K562 (cell line): ENCODE measurements around the gene DNASE2B. TPM values are rescaled to one million over a fixed set of nuclear protein-coding genes. Genes with fewer than 3 reads are reported as not detected.
A peak's percentile ranks its signal among the peaks of the same experiment; 100 is the strongest.
"Not testable (repeated sequence)": the region's sequence is repeated elsewhere in the genome, so short reads cannot be mapped to it uniquely, and the experiment has no call there.

ENCODE experiments used
- ATAC-seq: fragments of 200-7000 bp; cut with Tn5 transposase; 3 replicates; pipeline ENCODE4 v1.9.1; 2020; ENCODE audit warnings: moderate library complexity
- BruUV-seq: library from RNA; stranded (reverse); fragments of 400-500 nt; replicated peaks from 2 replicates; lab custom pipeline; 2021; lab: Mats Ljungman, UMichigan
- CTCF ChIA-PET: fragments of 300-600 bp; formaldehyde crosslinking; extraction: SDS; loops from one replicate; lab custom pipeline; 2021; ENCODE audit warnings: low intra/inter-chr PET ratio; lab: Yijun Ruan, JAX
- POLR2A ChIA-PET: fragments of 300-600, 350-650 bp; sonication (Branson Sonifier 250); formaldehyde crosslinking; extraction: SDS; loops from one replicate; lab custom pipeline; 2021; ENCODE audit warnings: antibody characterized with exemption, inconsistent platforms; lab: Yijun Ruan, JAX
- DNase-seq, 4 experiments: peaks; one replicate each; pipeline versions ENCODE4 v3.0.0 to v3.0.0-alpha.2; 2011 to 2018; ENCODE audit warnings: low spot score in 3 of 4, mixed read lengths in 3 of 4; ENCODE audit errors: extremely low read depth in 1 of 4
- FAIRE-seq: peaks from 2 replicates; lab custom pipeline; 2011; peaks lifted over from hg19 to GRCh38; lab: Jason Lieb, UNC
- H2AFZ ChIP-seq: 2 replicates; pipeline ENCODE4 v1.6.0; 2011; ENCODE audit warnings: low read depth, low read length, control low read depth, inconsistent platforms
- H3K27ac ChIP-seq: fragments of 200-600 bp; 3 replicates; pipeline ENCODE4 v1.8.0; 2011; ENCODE audit warnings: low read depth, mild to moderate bottlenecking, control low read depth, inconsistent platforms, low read length, moderate library complexity, mixed read lengths; ENCODE audit errors: extremely low read depth
- H3K27me3 ChIP-seq, 2 experiments: fragments of 300-600 bp in 1 of 2; 2 replicates in 1 of 2; 3 replicates in 1 of 2; pipeline versions ENCODE4 v1.6.0 to v1.8.0; 2011; ENCODE audit warnings: inconsistent platforms in 2 of 2, low read length in 2 of 2, mild to moderate bottlenecking in 1 of 2, mixed read lengths in 1 of 2, moderate library complexity in 1 of 2; ENCODE audit not compliant: control insufficient read depth in 2 of 2, insufficient read depth in 2 of 2
- H3K36me3 ChIP-seq: fragments of 300-600 bp; 3 replicates; pipeline ENCODE4 v1.8.0; 2011; ENCODE audit warnings: mild to moderate bottlenecking, low read length, inconsistent platforms; ENCODE audit not compliant: control insufficient read depth, insufficient read depth
- H3K4me1 ChIP-seq, 2 experiments: fragments of 200-600 bp in 1 of 2; replicated peaks in 1 of 2; 2 replicates in 1 of 2; 3 replicates in 1 of 2; pipeline versions ENCODE4 v1.5.1 to v1.8.0; 2011; ENCODE audit warnings: inconsistent platforms in 2 of 2, low read length in 2 of 2, mild to moderate bottlenecking in 1 of 2, mixed read lengths in 1 of 2, moderate library complexity in 1 of 2; ENCODE audit not compliant: control insufficient read depth in 2 of 2, insufficient read depth in 2 of 2
- H3K4me2 ChIP-seq: 2 replicates; pipeline ENCODE4 v1.6.1; 2011; ENCODE audit warnings: low read length, control low read depth, inconsistent platforms, mixed read lengths; ENCODE audit not compliant: insufficient read depth
- H3K4me3 ChIP-seq: fragments of 200-600 bp; sonication (generic), shearing (Covaris generic); 2 replicates; pipeline ENCODE4 v1.5.1; 2016; ENCODE audit warnings: control low read depth, inconsistent platforms
- H3K79me2 ChIP-seq: fragments of 200-600 bp; 3 replicates; pipeline ENCODE4 v1.8.0; 2011; ENCODE audit warnings: low read length, inconsistent platforms; ENCODE audit not compliant: control insufficient read depth, insufficient read depth
- H3K9ac ChIP-seq, 2 experiments: 2 replicates each; pipeline versions ENCODE4 v1.6.0 to v1.6.1; 2011; ENCODE audit warnings: low read depth in 2 of 2, low read length in 2 of 2, control low read depth in 1 of 2, inconsistent platforms in 1 of 2, mild to moderate bottlenecking in 1 of 2, mixed read lengths in 1 of 2; ENCODE audit not compliant: insufficient read depth in 1 of 2
- H3K9me1 ChIP-seq: one replicate; pipeline ENCODE4 v1.6.0; 2011; ENCODE audit warnings: inconsistent platforms, mild to moderate bottlenecking, low read length, moderate library complexity; ENCODE audit not compliant: control insufficient read depth, insufficient read depth
- H3K9me3 ChIP-seq: replicated peaks from 2 replicates; pipeline ENCODE4 v1.5.1; 2011; ENCODE audit warnings: low read depth, low read length, inconsistent platforms; ENCODE audit not compliant: control insufficient read depth, insufficient read depth
- H4K20me1 ChIP-seq: replicated peaks from 2 replicates; pipeline ENCODE4 v1.6.1; 2011; ENCODE audit warnings: low read length, inconsistent platforms, mixed read lengths; ENCODE audit not compliant: control insufficient read depth, insufficient read depth
- ATF2 ChIP-seq: sonication (generic); formaldehyde crosslinking; IDR thresholded peaks from 2 replicates; pipeline ENCODE4 v1.8.1; 2022; ENCODE audit warnings: missing genetic modification reagents
- FOXP4 ChIP-seq: sonication (generic); formaldehyde crosslinking; IDR thresholded peaks from 2 replicates; pipeline ENCODE4 v1.8.0; 2022; ENCODE audit warnings: mild to moderate bottlenecking, missing genetic modification reagents, borderline replicate concordance
- HMG20B ChIP-seq: fragments of 250-450 bp; sonication (Bioruptor Pico); IDR thresholded peaks from 2 replicates; pipeline ENCODE4 v1.5.0; 2021; ENCODE audit warnings: mild to moderate bottlenecking
- KDM1A ChIP-seq, 2 experiments: fragments of 450-650 bp; IDR thresholded peaks; 2 replicates each; pipeline ENCODE4 v1.6.1; 2016; ENCODE audit warnings: mild to moderate bottlenecking in 2 of 2
- MLLT1 ChIP-seq, 2 experiments: fragments of 450-650 bp; IDR thresholded peaks; 2 replicates each; pipeline ENCODE4 v1.6.1; 2016
- RHOXF2B ChIP-seq: fragments of 250-450 bp; sonication (Bioruptor Pico); conservative IDR thresholded peaks from 2 replicates; pipeline ENCODE4 v1.5.1; 2021
- SRSF3 ChIP-seq: fragments of 200-400 bp; formaldehyde crosslinking; IDR thresholded peaks from 2 replicates; pipeline ENCODE4 v1.6.1; 2016; ENCODE audit warnings: mild to moderate bottlenecking, low read length, moderate library complexity; ENCODE audit not compliant: insufficient read depth
- XRCC4 ChIP-seq: IDR thresholded peaks from one replicate; pipeline ENCODE4 v1.6.1; 2011; ENCODE audit not compliant: insufficient read depth, insufficient read length; ENCODE audit errors: extremely low read depth
- ZBTB43 ChIP-seq: sonication (generic); formaldehyde crosslinking; IDR thresholded peaks from 2 replicates; pipeline ENCODE4 v1.8.0; 2023; ENCODE audit warnings: mild to moderate bottlenecking, missing genetic modification reagents
- ZNF146 ChIP-seq: IDR thresholded peaks from one replicate; pipeline ENCODE4 v1.6.1; 2018; ENCODE audit warnings: missing compliant biosample characterization; ENCODE audit not compliant: unreplicated experiment
- WGBS: fragments of 100-300 bp; shearing (Covaris generic); methylation state at CpG from one replicate; pipeline ENCODE4 v1.1.6; 2016; ENCODE audit warnings: low coverage, mixed read lengths; ENCODE audit not compliant: insufficient coverage; ENCODE audit errors: missing lambda C conversion rate; 5-methylcytosine and 5-hydroxymethylcytosine counted together
- in situ Hi-C: fragments of 300-500 bp; cut with MboI; formaldehyde crosslinking; loops from 4 replicates; pipeline ENCODE4 v1.15.0; 2018; ENCODE audit warnings: inconsistent platforms, mixed read lengths
- intact Hi-C: fragments of 100-400 bp; cut with micrococcal nuclease; formaldehyde crosslinking; loops from 2 replicates; pipeline ENCODE4 v1.14.2; 2022
- polyA plus RNA-seq, 8 experiments: library from polyadenylated mRNA; depleted of rRNA in 4 of 8; stranded (reverse) in 5 of 8; unstranded in 3 of 8; fragments of >200 nt; fragmentation: Nextera tagmentation in 2 of 8; fragmentation: Illumina TruSeq in 1 of 8; extraction: Ambion mirVana in 2 of 8; extraction: Trizol in 1 of 8; gene quantifications; 2 replicates each; pipeline versions ENCODE4 v1.2.1 to v1.2.3, GENCODE V29; 2011 to 2014; ENCODE audit warnings: inconsistent platforms in 1 of 8, missing spikeins in 1 of 8
- total RNA-seq, 7 experiments: library from RNA; depleted of rRNA in 6 of 7; stranded (reverse); fragments of >200 nt in 6 of 7; fragmentation: Illumina TruSeq in 2 of 7; extraction: Trizol in 2 of 7; gene quantifications; 2 replicates each; pipeline versions ENCODE4 v1.2.1 to v1.2.3, GENCODE V29; 2011 to 2021; ENCODE audit warnings: low replicate concordance in 1 of 7

Gene DNASE2B
- total and polyA plus RNA-seq, 9 of the 15 experiments (the other 6 are each of a cell fraction or from before 2014, with no cell fraction given) = not detected

- H3K4me1 ChIP-seq, H3K4me2 ChIP-seq, H3K79me2 ChIP-seq, CTCF ChIA-PET, FAIRE-seq, DNase-seq, H3K36me3 ChIP-seq, H3K9me1 ChIP-seq, ATAC-seq, POLR2A ChIA-PET, H3K9ac ChIP-seq, H2AFZ ChIP-seq, H3K27me3 ChIP-seq, H3K27ac ChIP-seq, in situ Hi-C loops, H3K4me3 ChIP-seq, intact Hi-C loops, H4K20me1 ChIP-seq, BruUV-seq, H3K9me3 ChIP-seq: not testable (repeated sequence)
- WGBS = 13% methylated on average over 3 of the region's 3 CpGs
- peak; percentile 77 for TF ChIP-seq ZNF146 (CRISPR knock-in tag)
- TF ChIP-seq, all 486 proteins: peak for 1; not testable (repeated sequence) for 485
Observed at GRCh38 chr1:84448704-84449103, 50.4 kb downstream of the DNASE2B start.

GRCh38 chr1:84450910-84451309 lies 52.6 kb downstream of the DNASE2B start:
- DNase-seq (no peak), FAIRE-seq (no peak), ATAC-seq (no peak)
- no peak overlapping the region for H2AFZ ChIP-seq
- peaks cover 8 to 10% of the 10 kb centered on the region in 2 experiments; a peak in 4 of 5 replicates for H3K27me3 ChIP-seq
- 8% methylated on average over 2 of the region's 2 CpGs for WGBS
- H3K36me3 ChIP-seq = no peaks in the 10 kb centered on the region
- no peak overlapping the region for H3K4me3 ChIP-seq
- no peaks in the 10 kb centered on the region for H3K79me2 ChIP-seq
- H3K4me1 ChIP-seq = no peaks in the 10 kb centered on the region
- H4K20me1 ChIP-seq = no peaks in the 10 kb centered on the region
- no peaks in the 10 kb centered on the region for H3K9me3 ChIP-seq
- no TSS peak for BruUV-seq
- CTCF ChIA-PET = no interaction called here
- intact Hi-C loops (no loop called here), in situ Hi-C loops (no loop called here)
- POLR2A ChIA-PET = no interaction called here
- H3K4me2 ChIP-seq = no peak overlapping the region
- no peaks in the 10 kb centered on the region for H3K9me1 ChIP-seq
- no peak overlapping the region for H3K9ac ChIP-seq
- no peak overlapping the region for H3K27ac ChIP-seq
- TF ChIP-seq ZBTB43 (CRISPR knock-in tag) (no peak), ATF2 (no peak), HMG20B (CRISPR knock-in tag) (no peak), RHOXF2B (CRISPR knock-in tag) (no peak), SRSF3 (no peak), MLLT1 (IDR thresholded peaks at IDR 0.05) (no peak), FOXP4 (CRISPR knock-in tag) (no peak), KDM1A (IDR thresholded peaks at IDR 0.05) (no peak), XRCC4 (no peak)
